Thyroid gland (tissue), 4 donors: Measurements from ENCODE around the gene ADAMTS13.

Experiments used
- POLR2A ChIP-seq, 2 donors: fragments of 450-650 bp; IDR thresholded peaks; one replicate each; pipeline ENCODE4 v1.6.1; 2017; ENCODE audit warnings: antibody characterized with exemption in 2 of 2, mild to moderate bottlenecking in 2 of 2, moderate library complexity in 1 of 2
- TF ChIP-seq, protein P1 (sequence below), 6 experiments: fragments of 200-600 bp in 3 of 6; fragments of 450-650 bp in 3 of 6; sonication (generic) in 3 of 6; IDR thresholded peaks; one replicate each; pipeline ENCODE4 v1.5.1; 2016 to 2019; ENCODE audit warnings: antibody characterized with exemption in 6 of 6, mild to moderate bottlenecking in 2 of 6, inconsistent platforms in 1 of 6, moderate library complexity in 1 of 6

DNA sequence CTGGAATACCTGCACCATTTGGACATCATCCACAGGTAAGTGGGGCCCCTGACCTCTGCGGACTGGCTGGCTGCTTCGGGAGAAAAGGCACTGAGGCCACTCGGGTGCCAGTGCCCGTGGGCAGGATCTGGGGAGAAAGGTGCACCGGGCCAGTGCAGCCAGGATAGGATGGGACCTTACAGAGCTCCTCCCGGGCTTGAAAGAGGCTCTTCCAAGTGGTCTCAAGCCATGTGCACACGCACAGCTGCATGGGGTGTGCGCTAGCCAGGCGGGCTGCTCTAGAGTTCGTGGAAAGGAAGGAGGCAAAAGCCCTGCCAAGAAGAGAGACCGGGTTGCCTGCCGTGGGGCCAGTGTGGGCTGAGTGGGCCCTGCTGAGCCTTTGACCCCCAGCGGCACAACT is 32.6 kb upstream of the ADAMTS13 start:
- TF ChIP-seq, protein P1, sequence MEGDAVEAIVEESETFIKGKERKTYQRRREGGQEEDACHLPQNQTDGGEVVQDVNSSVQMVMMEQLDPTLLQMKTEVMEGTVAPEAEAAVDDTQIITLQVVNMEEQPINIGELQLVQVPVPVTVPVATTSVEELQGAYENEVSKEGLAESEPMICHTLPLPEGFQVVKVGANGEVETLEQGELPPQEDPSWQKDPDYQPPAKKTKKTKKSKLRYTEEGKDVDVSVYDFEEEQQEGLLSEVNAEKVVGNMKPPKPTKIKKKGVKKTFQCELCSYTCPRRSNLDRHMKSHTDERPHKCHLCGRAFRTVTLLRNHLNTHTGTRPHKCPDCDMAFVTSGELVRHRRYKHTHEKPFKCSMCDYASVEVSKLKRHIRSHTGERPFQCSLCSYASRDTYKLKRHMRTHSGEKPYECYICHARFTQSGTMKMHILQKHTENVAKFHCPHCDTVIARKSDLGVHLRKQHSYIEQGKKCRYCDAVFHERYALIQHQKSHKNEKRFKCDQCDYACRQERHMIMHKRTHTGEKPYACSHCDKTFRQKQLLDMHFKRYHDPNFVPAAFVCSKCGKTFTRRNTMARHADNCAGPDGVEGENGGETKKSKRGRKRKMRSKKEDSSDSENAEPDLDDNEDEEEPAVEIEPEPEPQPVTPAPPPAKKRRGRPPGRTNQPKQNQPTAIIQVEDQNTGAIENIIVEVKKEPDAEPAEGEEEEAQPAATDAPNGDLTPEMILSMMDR (IDR thresholded peaks at IDR 0.05), result no peak
- no peak for TF ChIP-seq POLR2A (IDR thresholded peaks at IDR 0.05)
